Hepatocyte (in vitro differentiated cells): ENCODE measurements around the gene GALC.

Experiments
- EZH2 ChIP-seq: fragments of 200-600 bp; sonication (generic); IDR thresholded peaks from 2 replicates; pipeline ENCODE4 v1.6.1; 2016; ENCODE audit warnings: antibody characterized with exemption, mild to moderate bottlenecking, borderline replicate concordance
- EZH2phosphoT487 ChIP-seq: fragments of 200-600 bp; sonication (generic); IDR thresholded peaks from one replicate; pipeline ENCODE4 v1.6.1; 2018; ENCODE audit warnings: antibody characterized with exemption, mild to moderate bottlenecking, low read depth, moderate library complexity; ENCODE audit not compliant: unreplicated experiment, severe bottlenecking
- TF ChIP-seq, protein P1 (sequence below): fragments of 200-600 bp; sonication (generic); IDR thresholded peaks from 2 replicates; pipeline ENCODE4 v1.5.1; 2016; ENCODE audit warnings: antibody characterized with exemption, mild to moderate bottlenecking; ENCODE audit not compliant: poor library complexity

DNA sequence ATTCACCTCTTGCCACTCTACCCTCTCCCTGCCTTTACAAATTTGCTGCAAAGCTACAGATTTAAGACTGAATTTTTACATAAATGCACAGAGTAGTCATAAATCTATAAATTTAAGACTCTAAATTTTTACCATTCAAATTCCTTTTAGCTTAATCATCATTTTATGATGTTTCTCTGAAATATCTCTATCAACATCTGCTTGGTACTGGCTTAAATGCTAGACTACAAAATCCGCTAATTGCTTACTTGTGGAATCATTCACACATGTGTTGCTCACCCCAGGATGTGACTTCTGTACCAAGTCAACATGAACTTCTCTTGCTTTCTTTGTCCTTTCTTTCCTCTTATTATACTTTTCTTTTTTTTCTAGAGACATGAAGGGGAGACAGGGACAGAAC is 109.2 kb downstream of the GALC start:
- TF ChIP-seq, protein P1, sequence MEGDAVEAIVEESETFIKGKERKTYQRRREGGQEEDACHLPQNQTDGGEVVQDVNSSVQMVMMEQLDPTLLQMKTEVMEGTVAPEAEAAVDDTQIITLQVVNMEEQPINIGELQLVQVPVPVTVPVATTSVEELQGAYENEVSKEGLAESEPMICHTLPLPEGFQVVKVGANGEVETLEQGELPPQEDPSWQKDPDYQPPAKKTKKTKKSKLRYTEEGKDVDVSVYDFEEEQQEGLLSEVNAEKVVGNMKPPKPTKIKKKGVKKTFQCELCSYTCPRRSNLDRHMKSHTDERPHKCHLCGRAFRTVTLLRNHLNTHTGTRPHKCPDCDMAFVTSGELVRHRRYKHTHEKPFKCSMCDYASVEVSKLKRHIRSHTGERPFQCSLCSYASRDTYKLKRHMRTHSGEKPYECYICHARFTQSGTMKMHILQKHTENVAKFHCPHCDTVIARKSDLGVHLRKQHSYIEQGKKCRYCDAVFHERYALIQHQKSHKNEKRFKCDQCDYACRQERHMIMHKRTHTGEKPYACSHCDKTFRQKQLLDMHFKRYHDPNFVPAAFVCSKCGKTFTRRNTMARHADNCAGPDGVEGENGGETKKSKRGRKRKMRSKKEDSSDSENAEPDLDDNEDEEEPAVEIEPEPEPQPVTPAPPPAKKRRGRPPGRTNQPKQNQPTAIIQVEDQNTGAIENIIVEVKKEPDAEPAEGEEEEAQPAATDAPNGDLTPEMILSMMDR, result no peak
- TF ChIP-seq EZH2phosphoT487 (no peak), EZH2 (no peak)
